ENCODE measurements around the gene IQCH. TPM values are rescaled to one million over a fixed set of nuclear protein-coding genes. Genes with fewer than 3 reads are reported as not detected.
A peak's percentile ranks its signal among the peaks of the same experiment; 100 is the strongest.

Gene IQCH
- polyA plus RNA-seq, 1 donor, result 0.97 TPM

- no peaks in the 10 kb centered on the region for H3K36me3 ChIP-seq (ENCODE audit: control insufficient read depth, insufficient read depth, low read length)
- H3K27me3 ChIP-seq (ENCODE audit: control insufficient read depth, insufficient read depth, low read length), result no peaks in the 10 kb centered on the region
- 73% methylated on average over 1 of the region's 2 CpGs for WGBS (ENCODE audit: insufficient coverage, low lambda C conversion rate)
- H3K4me1 ChIP-seq (ENCODE audit: control insufficient read depth, insufficient read depth, low read length), result no peaks in the 10 kb centered on the region
- no peaks in the 10 kb centered on the region for H3K9me3 ChIP-seq (ENCODE audit: control insufficient read depth, low read depth, low read length)
- peak; percentile 14 for DNase-seq
- H3K27ac ChIP-seq (ENCODE audit: low read length), result no peak overlapping the region
- no peak overlapping the region for H3K4me3 ChIP-seq (ENCODE audit: low read length)
Measured at GRCh38 chr15:67501177-67501835, 246.7 kb downstream of the IQCH start.

GRCh38 chr15:67501836-67502461 is 247.4 kb downstream of the IQCH start:
- Histone ChIP-seq H3K9me3 (ENCODE audit: control insufficient read depth, low read depth, low read length) (no peaks in the 10 kb centered on the region), H3K4me1 (ENCODE audit: control insufficient read depth, insufficient read depth, low read length) (no peaks in the 10 kb centered on the region), H3K4me3 (ENCODE audit: low read length) (no peak overlapping the region), H3K27ac (ENCODE audit: low read length) (no peak overlapping the region), H3K27me3 (ENCODE audit: control insufficient read depth, insufficient read depth, low read length) (no peaks in the 10 kb centered on the region), H3K36me3 (ENCODE audit: control insufficient read depth, insufficient read depth, low read length) (no peaks in the 10 kb centered on the region)
- no peak for DNase-seq
- WGBS (ENCODE audit: insufficient coverage, low lambda C conversion rate), result 73% methylated on average over 5 of the region's 13 CpGs

GRCh38 chr15:67504056-67504455 is 249.5 kb downstream of the IQCH start:
- 95% methylated on average over 4 of the region's 6 CpGs for WGBS (ENCODE audit: insufficient coverage, low lambda C conversion rate)
- H3K36me3 ChIP-seq (ENCODE audit: control insufficient read depth, insufficient read depth, low read length), result no peaks in the 10 kb centered on the region
- no peak for DNase-seq

GRCh38 chr15:67504796-67505195 is 250.2 kb downstream of the IQCH start:
- no peaks in the 10 kb centered on the region for H3K36me3 ChIP-seq (ENCODE audit: control insufficient read depth, insufficient read depth, low read length)

More at GRCh38 chr15:67504056-67504455, 249.5 kb downstream of the IQCH start:
- Histone ChIP-seq H3K4me1 (ENCODE audit: control insufficient read depth, insufficient read depth, low read length) (no peaks in the 10 kb centered on the region), H3K4me3 (ENCODE audit: low read length) (no peak overlapping the region), H3K27me3 (ENCODE audit: control insufficient read depth, insufficient read depth, low read length) (no peaks in the 10 kb centered on the region), H3K9me3 (ENCODE audit: control insufficient read depth, low read depth, low read length) (no peaks in the 10 kb centered on the region), H3K27ac (ENCODE audit: low read length) (no peak overlapping the region)

GRCh38 chr15:67505675-67506572 is 251.3 kb downstream of the IQCH start:
- H3K9me3 ChIP-seq (ENCODE audit: control insufficient read depth, low read depth, low read length), result no peaks in the 10 kb centered on the region
- WGBS (ENCODE audit: insufficient coverage, low lambda C conversion rate), result 54% methylated on average over 2 of the region's 5 CpGs

More at GRCh38 chr15:67504796-67505195, 250.2 kb downstream of the IQCH start:
- no peaks in the 10 kb centered on the region for H3K27me3 ChIP-seq (ENCODE audit: control insufficient read depth, insufficient read depth, low read length)
- no peak for DNase-seq
- H3K4me1 ChIP-seq (ENCODE audit: control insufficient read depth, insufficient read depth, low read length), result no peaks in the 10 kb centered on the region
- no peaks in the 10 kb centered on the region for H3K9me3 ChIP-seq (ENCODE audit: control insufficient read depth, low read depth, low read length)
- 88% methylated on average over 4 of the region's 5 CpGs for WGBS (ENCODE audit: insufficient coverage, low lambda C conversion rate)
- no peak overlapping the region for H3K27ac ChIP-seq (ENCODE audit: low read length)
- H3K4me3 ChIP-seq (ENCODE audit: low read length), result no peak overlapping the region

GRCh38 chr15:67506775-67507747 is 252.5 kb downstream of the IQCH start:
- no peaks in the 10 kb centered on the region for H3K9me3 ChIP-seq (ENCODE audit: control insufficient read depth, low read depth, low read length)
- 86% methylated on average over 1 of the region's 11 CpGs for WGBS (ENCODE audit: insufficient coverage, low lambda C conversion rate)
- H3K27me3 ChIP-seq (ENCODE audit: control insufficient read depth, insufficient read depth, low read length), result no peaks in the 10 kb centered on the region
- H3K36me3 ChIP-seq (ENCODE audit: control insufficient read depth, insufficient read depth, low read length), result no peaks in the 10 kb centered on the region
- H3K4me1 ChIP-seq (ENCODE audit: control insufficient read depth, insufficient read depth, low read length), result no peaks in the 10 kb centered on the region
- no peak overlapping the region for H3K27ac ChIP-seq (ENCODE audit: low read length)
- H3K4me3 ChIP-seq (ENCODE audit: low read length), result no peak overlapping the region
- no peak for DNase-seq

More at GRCh38 chr15:67505675-67506572, 251.3 kb downstream of the IQCH start:
- Histone ChIP-seq H3K27me3 (ENCODE audit: control insufficient read depth, insufficient read depth, low read length) (no peaks in the 10 kb centered on the region), H3K4me1 (ENCODE audit: control insufficient read depth, insufficient read depth, low read length) (no peaks in the 10 kb centered on the region), H3K27ac (ENCODE audit: low read length) (no peak overlapping the region), H3K36me3 (ENCODE audit: control insufficient read depth, insufficient read depth, low read length) (no peaks in the 10 kb centered on the region), H3K4me3 (ENCODE audit: low read length) (no peak overlapping the region)
- no peak for DNase-seq

GRCh38 chr15:67508407-67508806 is 253.8 kb downstream of the IQCH start:
- 100% methylated on average over 2 of the region's 3 CpGs for WGBS (ENCODE audit: insufficient coverage, low lambda C conversion rate)
- no peaks in the 10 kb centered on the region for H3K4me1 ChIP-seq (ENCODE audit: control insufficient read depth, insufficient read depth, low read length)
- DNase-seq, result no peak
- peaks cover 4% of the 10 kb centered on the region for H3K36me3 ChIP-seq (ENCODE audit: control insufficient read depth, insufficient read depth, low read length)
- H3K4me3 ChIP-seq (ENCODE audit: low read length), result no peak overlapping the region
- no peak overlapping the region for H3K27ac ChIP-seq (ENCODE audit: low read length)
- H3K9me3 ChIP-seq (ENCODE audit: control insufficient read depth, low read depth, low read length), result no peaks in the 10 kb centered on the region
- H3K27me3 ChIP-seq (ENCODE audit: control insufficient read depth, insufficient read depth, low read length), result no peaks in the 10 kb centered on the region

GRCh38 chr15:67509918-67510317 is 255.3 kb downstream of the IQCH start:
- no peak overlapping the region for H3K27ac ChIP-seq (ENCODE audit: low read length)
- no CpG with 5 or more reads among the region's 4 CpGs for WGBS (ENCODE audit: insufficient coverage, low lambda C conversion rate)
- no peaks in the 10 kb centered on the region for H3K27me3 ChIP-seq (ENCODE audit: control insufficient read depth, insufficient read depth, low read length)
- no peaks in the 10 kb centered on the region for H3K9me3 ChIP-seq (ENCODE audit: control insufficient read depth, low read depth, low read length)
- H3K4me3 ChIP-seq (ENCODE audit: low read length), result no peak overlapping the region
- DNase-seq, result no peak
- peaks cover 10% of the 10 kb centered on the region for H3K36me3 ChIP-seq (ENCODE audit: control insufficient read depth, insufficient read depth, low read length)
- H3K4me1 ChIP-seq (ENCODE audit: control insufficient read depth, insufficient read depth, low read length), result no peaks in the 10 kb centered on the region

- Histone ChIP-seq H3K4me1 (ENCODE audit: control insufficient read depth, insufficient read depth, low read length) (no peaks in the 10 kb centered on the region), H3K36me3 (ENCODE audit: control insufficient read depth, insufficient read depth, low read length) (peaks cover 14% of the 10 kb centered on the region), H3K27ac (ENCODE audit: low read length) (no peak overlapping the region), H3K4me3 (ENCODE audit: low read length) (no peak overlapping the region), H3K27me3 (ENCODE audit: control insufficient read depth, insufficient read depth, low read length) (no peaks in the 10 kb centered on the region), H3K9me3 (ENCODE audit: control insufficient read depth, low read depth, low read length) (no peaks in the 10 kb centered on the region)
- WGBS (ENCODE audit: insufficient coverage, low lambda C conversion rate), result 100% methylated on average over 4 of the region's 7 CpGs
- no peak for DNase-seq
Measured at GRCh38 chr15:67510597-67511190, 256.1 kb downstream of the IQCH start.
